SK-N-SH (cell line): ENCODE data around the gene FAXDC2. TPM values are rescaled to one million over a fixed set of nuclear protein-coding genes. Genes with fewer than 3 reads are reported as not detected.

ENCODE experiments used
- CTCF ChIA-PET: fragments of 300-600, 350-600 bp; formaldehyde crosslinking; extraction: SDS; loops from one replicate; lab custom pipeline; 2021; lab: Yijun Ruan, JAX
- POLR2A ChIA-PET: fragments of 350-600 bp; sonication (Branson Sonifier 250); formaldehyde crosslinking; extraction: SDS; loops from one replicate; lab custom pipeline; 2020; ENCODE audit warnings: antibody characterized with exemption, inconsistent platforms; lab: Yijun Ruan, JAX
- DNase-seq: peaks from one replicate; pipeline ENCODE4 v3.0.0; 2012
- H2AFZ ChIP-seq: fragments of 200-600 bp; sonication (generic); 2 replicates; pipeline ENCODE4 v1.8.1; 2016; ENCODE audit warnings: antibody characterized with exemption, mild to moderate bottlenecking, low read depth
- H3F3A ChIP-seq: fragments of 200-600 bp; sonication (generic); replicated peaks from 2 replicates; pipeline ENCODE3; 2016; ENCODE audit warnings: antibody characterized with exemption, mild to moderate bottlenecking; ENCODE audit not compliant: insufficient read depth
- H3K27ac ChIP-seq, 2 experiments: fragments of 200-500 bp in 1 of 2; fragments of 200-600 bp in 1 of 2; sonication (Bioruptor generic) in 1 of 2; sonication (generic), shearing (Covaris generic) in 1 of 2; 2 replicates each; pipeline versions ENCODE4 v1.5.1 to v1.6.1; 2014 to 2016; ENCODE audit warnings: low read depth in 2 of 2, inconsistent platforms in 1 of 2, low read length in 1 of 2, mild to moderate bottlenecking in 1 of 2, mixed read lengths in 1 of 2
- H3K27me3 ChIP-seq: fragments of 200-600 bp; sonication (generic), shearing (Covaris generic); 2 replicates; pipeline ENCODE4 v1.6.1; 2016; ENCODE audit warnings: mixed run types; ENCODE audit not compliant: insufficient read depth
- H3K36me3 ChIP-seq, 2 experiments: fragments of 200-500 bp in 1 of 2; fragments of 200-600 bp in 1 of 2; sonication (Bioruptor generic) in 1 of 2; sonication (generic) in 1 of 2; replicated peaks in 1 of 2; 2 replicates each; pipeline versions ENCODE3 to v1.5.1; 2014 to 2016; ENCODE audit warnings: low read length in 1 of 2, mild to moderate bottlenecking in 1 of 2; ENCODE audit not compliant: insufficient read depth in 2 of 2, control insufficient read depth in 1 of 2
- H3K4me1 ChIP-seq, 2 experiments: fragments of 200-500 bp in 1 of 2; fragments of 200-600 bp in 1 of 2; sonication (Bioruptor generic) in 1 of 2; sonication (generic), shearing (Covaris generic) in 1 of 2; 2 replicates each; pipeline versions ENCODE4 v1.5.1 to v1.6.1; 2014 to 2016; ENCODE audit warnings: low read depth in 1 of 2, low read length in 1 of 2, mixed run types in 1 of 2; ENCODE audit not compliant: insufficient read depth in 2 of 2, control insufficient read depth in 1 of 2
- H3K4me2 ChIP-seq: fragments of 200-600 bp; sonication (generic), shearing (Covaris generic); 2 replicates; pipeline ENCODE4 v1.6.1; 2017; ENCODE audit warnings: mixed run types
- H3K4me3 ChIP-seq, 2 experiments: fragments of 200-500 bp in 1 of 2; fragments of 200-600 bp in 1 of 2; sonication (Bioruptor generic) in 1 of 2; sonication (generic), shearing (Covaris generic) in 1 of 2; 2 replicates each; pipeline versions ENCODE4 v1.5.1 to v1.8.1; 2014 to 2016; ENCODE audit warnings: low read depth in 2 of 2, inconsistent platforms in 1 of 2, low read length in 1 of 2, mild to moderate bottlenecking in 1 of 2, mixed read lengths in 1 of 2, moderate library complexity in 1 of 2
- H3K79me2 ChIP-seq: fragments of 200-600 bp; sonication (generic); 2 replicates; pipeline ENCODE4 v1.8.1; 2017; ENCODE audit warnings: mild to moderate bottlenecking; ENCODE audit not compliant: insufficient read depth
- H3K9ac ChIP-seq: fragments of 200-600 bp; sonication (generic); 2 replicates; pipeline ENCODE4 v1.6.1; 2017; ENCODE audit warnings: mixed run types
- H3K9me2 ChIP-seq: fragments of 200-600 bp; sonication (generic); 2 replicates; pipeline ENCODE4 v1.6.1; 2017; ENCODE audit warnings: mixed run types
- H3K9me3 ChIP-seq: fragments of 200-600 bp; sonication (generic); 2 replicates; pipeline ENCODE4 v1.6.1; 2017; ENCODE audit warnings: mixed run types, mild to moderate bottlenecking, moderate library complexity
- H4K20me1 ChIP-seq: fragments of 200-600 bp; sonication (generic); 2 replicates; pipeline ENCODE4 v1.6.1; 2017; ENCODE audit warnings: mild to moderate bottlenecking, mixed run types; ENCODE audit not compliant: insufficient read depth
- CHD2 ChIP-seq: fragments of 150-350 bp; IDR thresholded peaks from 2 replicates; pipeline ENCODE4 v1.6.1; 2018; ENCODE audit warnings: low read length; ENCODE audit not compliant: partially characterized antibody
- GABPA ChIP-seq: IDR thresholded peaks from 2 replicates; pipeline ENCODE4 v1.4.0; 2012; ENCODE audit warnings: low read depth, mild to moderate bottlenecking
- IRF3 ChIP-seq: fragments of 150-350 bp; IDR thresholded peaks from 2 replicates; pipeline ENCODE4 v1.6.1; 2016; ENCODE audit warnings: mild to moderate bottlenecking, low read depth, low read length
- JUND ChIP-seq: IDR thresholded peaks from 2 replicates; pipeline ENCODE4 v1.4.0; 2012
- NFIC ChIP-seq: IDR thresholded peaks from 2 replicates; pipeline ENCODE4 v1.4.0; 2012; ENCODE audit warnings: borderline replicate concordance
- RAD21 ChIP-seq: IDR thresholded peaks from 2 replicates; pipeline ENCODE4 v1.6.1; 2012; ENCODE audit warnings: mild to moderate bottlenecking, low read length
- REST ChIP-seq: IDR thresholded peaks from 2 replicates; pipeline ENCODE4 v1.6.1; 2012; ENCODE audit warnings: mild to moderate bottlenecking, low read depth, low read length, moderate library complexity
- SIN3A ChIP-seq: IDR thresholded peaks from 2 replicates; pipeline ENCODE4 v1.6.1; 2012; ENCODE audit warnings: low read depth, mild to moderate bottlenecking, low read length, moderate library complexity, borderline replicate concordance
- SMC3 ChIP-seq: IDR thresholded peaks from 2 replicates; pipeline ENCODE4 v1.6.1; 2012; ENCODE audit warnings: low read depth, low read length, improper control_type of control experiment
- TAF1 ChIP-seq: IDR thresholded peaks from 2 replicates; pipeline ENCODE4 v1.6.1; 2012; ENCODE audit warnings: low read depth, mild to moderate bottlenecking, low read length, moderate library complexity, borderline replicate concordance
- TCF12 ChIP-seq: IDR thresholded peaks from 2 replicates; pipeline ENCODE4 v1.4.0; 2012
- TEAD4 ChIP-seq: IDR thresholded peaks from 2 replicates; pipeline ENCODE4 v1.4.0; 2012; ENCODE audit warnings: mild to moderate bottlenecking, borderline replicate concordance; ENCODE audit not compliant: insufficient read depth
- USF1 ChIP-seq: IDR thresholded peaks from 2 replicates; pipeline ENCODE4 v1.4.0; 2012; ENCODE audit warnings: low read depth, borderline replicate concordance
- USF2 ChIP-seq: fragments of 150-350 bp; IDR thresholded peaks from 2 replicates; pipeline ENCODE4 v1.6.1; 2017; ENCODE audit warnings: antibody characterized with exemption, low read length, low read depth, borderline replicate concordance
- WGBS: methylation state at CpG from one replicate; pipeline ENCODE4 v1.1.6; 2017; ENCODE audit warnings: low lambda C conversion rate; 5-methylcytosine and 5-hydroxymethylcytosine counted together
- polyA plus RNA-seq, 3 experiments: library from polyadenylated mRNA; depleted of rRNA; stranded (reverse); fragments of >200 nt; gene quantifications; 2 replicates each; pipeline ENCODE4 v1.2.3, GENCODE V29; 2012

The FAXDC2 gene
- polyA plus RNA-seq, 1 of the 3 experiments (the other 2 are of a cell fraction) = 6.0 TPM

- Histone ChIP-seq H4K20me1 (no peaks in the 10 kb centered on the region), H3K4me3 (no peak overlapping the region), H2AFZ (no peak overlapping the region), H3F3A (no peaks in the 10 kb centered on the region), H3K9ac (no peak overlapping the region), H3K79me2 (no peaks in the 10 kb centered on the region), H3K27me3 (no peaks in the 10 kb centered on the region), H3K27ac (no peak overlapping the region), H3K36me3 (peaks cover 53 to 83% of the 10 kb centered on the region in 2 experiments), H3K4me1 (no peaks in the 10 kb centered on the region), H3K9me2 (no peaks in the 10 kb centered on the region), H3K9me3 (no peaks in the 10 kb centered on the region), H3K4me2 (no peak overlapping the region)
- ChIA-PET POLR2A (no interaction called here), CTCF (interaction anchor here (1.0 kb wide), 1 partner anchor 10 kb away, joined by 3 read pairs; no protein-coding TSS in a partner anchor)
- TF ChIP-seq TEAD4 = no peak
- TF ChIP-seq JUND = no peak
- TF ChIP-seq CHD2 = no peak
- TF ChIP-seq SIN3A = no peak
- TF ChIP-seq RAD21 = no peak
- WGBS = 86% methylated on average over 5 of the region's 5 CpGs
- DNase-seq = no peak
These were observed 43.0 kb upstream of the FAXDC2 start for GRCh38 chr5:154893381-154893780.

- Histone ChIP-seq H3K27ac (no peak overlapping the region), H3K9me2 (no peaks in the 10 kb centered on the region), H3K27me3 (no peaks in the 10 kb centered on the region), H3K9me3 (peaks cover 1% of the 10 kb centered on the region; the same call in 1 of the 2 replicates), H4K20me1 (no peaks in the 10 kb centered on the region), H3K9ac (no peak overlapping the region), H3K79me2 (no peaks in the 10 kb centered on the region), H3K4me3 (no peak overlapping the region), H3F3A (no peaks in the 10 kb centered on the region), H3K36me3 (peaks cover 58 to 85% of the 10 kb centered on the region in 2 experiments), H2AFZ (no peak overlapping the region), H3K4me2 (no peak overlapping the region), H3K4me1 (no peaks in the 10 kb centered on the region)
- ChIA-PET POLR2A (no interaction called here), CTCF (no interaction called here)
- WGBS = 80% methylated on average over 12 of the region's 13 CpGs
- TF ChIP-seq IRF3 (no peak), GABPA (no peak), TAF1 (no peak), SMC3 (no peak), TCF12 (no peak), REST (no peak), USF2 (no peak), NFIC (no peak), USF1 (no peak)
- no peak for DNase-seq
These were observed 42.0 kb upstream of the FAXDC2 start for GRCh38 chr5:154892369-154892771.
